Smooth muscle cell (in vitro differentiated cells): Measurements from ENCODE around the gene BRCA1. TPM values are rescaled to one million over a fixed set of nuclear protein-coding genes. Genes with fewer than 3 reads are reported as not detected.

ENCODE experiments used
- DNase-seq: peaks from one replicate; lab custom pipeline; 2025; ENCODE audit not compliant: unreplicated experiment; lab: John Stamatoyannopoulos, UW
- H2AFZ ChIP-seq: fragments of 200-600 bp; sonication (generic); 2 replicates; pipeline ENCODE4 v1.6.0; 2016; ENCODE audit warnings: antibody characterized with exemption, low read depth, mild to moderate bottlenecking
- H3F3A ChIP-seq: fragments of 200-600 bp; sonication (generic); 2 replicates; pipeline ENCODE4 v1.6.0; 2017; ENCODE audit warnings: antibody characterized with exemption, low read depth
- H3K27ac ChIP-seq: fragments of 200-600 bp; sonication (generic); 2 replicates; pipeline ENCODE4 v1.5.1; 2016; ENCODE audit warnings: low read depth, mild to moderate bottlenecking
- H3K27me3 ChIP-seq: fragments of 200-600 bp; sonication (generic); 2 replicates; pipeline ENCODE4 v1.6.1; 2016; ENCODE audit warnings: low read depth, mild to moderate bottlenecking
- H3K36me3 ChIP-seq: fragments of 200-600 bp; sonication (generic); 2 replicates; pipeline ENCODE4 v1.5.1; 2016; ENCODE audit warnings: low read depth
- H3K4me1 ChIP-seq: fragments of 200-600 bp; sonication (generic); 2 replicates; pipeline ENCODE4 v1.5.1; 2016; ENCODE audit warnings: low read depth
- H3K4me2 ChIP-seq: fragments of 200-600 bp; sonication (generic); 2 replicates; pipeline ENCODE4 v1.6.0; 2016; ENCODE audit warnings: mild to moderate bottlenecking
- H3K4me3 ChIP-seq: fragments of 200-600 bp; sonication (generic); 2 replicates; pipeline ENCODE4 v1.5.1; 2016; ENCODE audit warnings: mild to moderate bottlenecking
- H3K79me2 ChIP-seq: fragments of 200-600 bp; sonication (generic); 2 replicates; pipeline ENCODE4 v1.6.0; 2016; ENCODE audit warnings: low read depth, mild to moderate bottlenecking
- H3K9ac ChIP-seq: fragments of 200-600 bp; sonication (generic); 2 replicates; pipeline ENCODE4 v1.6.0; 2016; ENCODE audit warnings: low read depth
- H3K9me3 ChIP-seq: fragments of 200-600 bp; sonication (generic); replicated peaks from 2 replicates; pipeline ENCODE4 v1.5.1; 2016; ENCODE audit warnings: low read depth
- H4K20me1 ChIP-seq: fragments of 200-600 bp; sonication (generic); 2 replicates; pipeline ENCODE4 v1.6.0; 2016; ENCODE audit warnings: low read depth
- CTCF ChIP-seq: fragments of 200-600 bp; sonication (generic); IDR thresholded peaks from 2 replicates; pipeline ENCODE4 v1.5.1; 2017; ENCODE audit warnings: borderline replicate concordance, mild to moderate bottlenecking, antibody characterized with exemption; ENCODE audit not compliant: insufficient read depth, poor library complexity, severe bottlenecking
- WGBS: methylation state at CpG from one replicate; pipeline ENCODE4 v1.1.7; 2016; ENCODE audit warnings: low lambda C conversion rate; 5-methylcytosine and 5-hydroxymethylcytosine counted together
- polyA plus RNA-seq: library from polyadenylated mRNA; unstranded; fragments of >200 nt; fragmentation: Nextera tagmentation; extraction: Ambion mirVana; gene quantifications from 2 replicates; pipeline ENCODE4 v1.2.1, GENCODE V29; 2016
- total RNA-seq: library from RNA; depleted of rRNA; stranded (reverse); fragments of >200 nt; gene quantifications from 2 replicates; pipeline ENCODE4 v1.2.3, GENCODE V29; 2014

Gene BRCA1
- total and polyA plus RNA-seq, 2 experiments from 2014 or later, result 5.4 to 22.7 TPM

- Histone ChIP-seq H3K9ac (no peak overlapping the region), H3K27me3 (no peaks in the 10 kb centered on the region), H3K9me3 (no peaks in the 10 kb centered on the region), H3K4me1 (no peaks in the 10 kb centered on the region), H3K27ac (no peak overlapping the region), H3K36me3 (no peaks in the 10 kb centered on the region), H4K20me1 (no peaks in the 10 kb centered on the region), H3K4me2 (no peak overlapping the region), H2AFZ (no peak overlapping the region), H3K4me3 (no peak overlapping the region), H3F3A (no peaks in the 10 kb centered on the region), H3K79me2 (no peaks in the 10 kb centered on the region)
- no peak for DNase-seq
- 94% methylated on average over 1 of the region's 1 CpG for WGBS
- TF ChIP-seq CTCF, result no peak
These were observed 73.2 kb downstream of the BRCA1 start for GRCh38 chr17:43051969-43052368.

- Histone ChIP-seq H3K4me2 (no peak overlapping the region), H3F3A (no peaks in the 10 kb centered on the region), H3K9ac (no peak overlapping the region), H2AFZ (no peak overlapping the region), H3K36me3 (no peaks in the 10 kb centered on the region), H3K9me3 (no peaks in the 10 kb centered on the region), H3K4me3 (no peak overlapping the region), H4K20me1 (no peaks in the 10 kb centered on the region), H3K79me2 (no peaks in the 10 kb centered on the region), H3K27me3 (no peaks in the 10 kb centered on the region), H3K27ac (no peak overlapping the region), H3K4me1 (peaks cover 17% of the 10 kb centered on the region)
- no peak for DNase-seq
- 96% methylated on average over 4 of the region's 4 CpGs for WGBS
- no peak for TF ChIP-seq CTCF
These were observed 81.1 kb downstream of the BRCA1 start for GRCh38 chr17:43044024-43044423.

GRCh38 chr17:43043307-43043706 lies 81.9 kb downstream of the BRCA1 start:
- no peak overlapping the region for H2AFZ ChIP-seq
- no peak overlapping the region for H3K4me3 ChIP-seq
- no peak for TF ChIP-seq CTCF
- H3K79me2 ChIP-seq, result no peaks in the 10 kb centered on the region
- no peaks in the 10 kb centered on the region for H3K27me3 ChIP-seq
- H3K9me3 ChIP-seq, result no peaks in the 10 kb centered on the region
- no peaks in the 10 kb centered on the region for H3K36me3 ChIP-seq
- no peak overlapping the region for H3K4me2 ChIP-seq
- DNase-seq, result no peak
- H3K9ac ChIP-seq, result no peak overlapping the region
- no peaks in the 10 kb centered on the region for H4K20me1 ChIP-seq
- no peak overlapping the region for H3K27ac ChIP-seq
- H3F3A ChIP-seq, result no peaks in the 10 kb centered on the region
- H3K4me1 ChIP-seq, result peaks cover 17% of the 10 kb centered on the region

- H4K20me1 ChIP-seq, result no peaks in the 10 kb centered on the region
- H3K36me3 ChIP-seq, result no peaks in the 10 kb centered on the region
- no peak overlapping the region for H3K4me2 ChIP-seq
- WGBS, result 66% methylated on average over 5 of the region's 5 CpGs
- H3K9ac ChIP-seq, result no peak overlapping the region
- no peaks in the 10 kb centered on the region for H3K9me3 ChIP-seq
- H2AFZ ChIP-seq, result no peak overlapping the region
- H3K4me3 ChIP-seq, result no peak overlapping the region
- no peak for DNase-seq
- H3K4me1 ChIP-seq, result peaks cover 17% of the 10 kb centered on the region
- H3K27ac ChIP-seq, result no peak overlapping the region
- no peaks in the 10 kb centered on the region for H3K27me3 ChIP-seq
- H3F3A ChIP-seq, result no peaks in the 10 kb centered on the region
- H3K79me2 ChIP-seq, result no peaks in the 10 kb centered on the region
- no peak for TF ChIP-seq CTCF
These were observed 83.0 kb downstream of the BRCA1 start for GRCh38 chr17:43042025-43042628.
